ENCODE data around the gene RUSF1.
"Not testable (repeated sequence)": the region's sequence is repeated elsewhere in the genome, so short reads cannot be mapped to it uniquely, and the experiment has no call there.

Gene RUSF1

GRCh38 chr16:31453255-31454204 lies 54.7 kb downstream of the RUSF1 start:
- no peak for DNase-seq (ENCODE audit: low read depth in 2 of 3, low spot score in 2 of 3)

- DNase-seq (ENCODE audit: low read depth in 2 of 3, low spot score in 2 of 3) = no peak
Observed at GRCh38 chr16:31452631-31453106, 55.5 kb downstream of the RUSF1 start.

DNA sequence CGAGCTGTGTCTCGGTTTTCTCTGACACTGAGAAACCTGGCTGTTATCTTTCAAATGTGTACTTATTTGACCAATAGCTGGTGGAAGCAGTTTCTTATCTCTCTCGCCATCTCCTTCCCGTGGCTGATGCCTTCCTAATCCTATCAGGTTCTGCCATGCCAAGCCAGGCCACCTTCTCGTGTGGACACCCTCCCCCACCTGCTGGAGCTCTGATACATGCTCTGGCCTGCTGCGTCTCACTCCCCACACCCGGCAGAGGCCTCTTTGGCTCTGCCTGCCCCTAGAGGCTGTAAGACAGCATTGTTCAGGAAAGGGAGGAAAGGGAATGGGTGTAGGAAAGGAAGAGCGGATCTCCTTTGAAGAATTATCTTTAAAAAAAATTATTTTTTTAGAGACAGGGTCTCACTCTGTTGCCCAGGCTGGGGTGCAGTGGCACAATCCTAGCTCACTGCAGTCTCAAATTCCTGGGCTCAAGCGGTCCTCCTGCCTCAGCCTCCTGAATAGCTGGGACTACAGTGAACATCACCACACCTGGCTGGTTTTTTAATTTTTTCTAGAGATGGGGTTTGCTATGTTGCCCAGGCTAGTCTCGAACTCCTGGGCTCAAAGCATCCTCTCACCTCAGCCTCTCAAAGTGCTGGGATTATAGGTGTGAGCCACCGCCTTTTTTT lies 56.4 kb downstream of the RUSF1 start:
- no peak for DNase-seq (ENCODE audit: low read depth in 2 of 3, low spot score in 2 of 3)

GRCh38 chr16:31451201-31451600 lies 57.0 kb downstream of the RUSF1 start:
- DNase-seq (ENCODE audit: low read depth in 2 of 3, low spot score in 2 of 3) = no peak

DNA sequence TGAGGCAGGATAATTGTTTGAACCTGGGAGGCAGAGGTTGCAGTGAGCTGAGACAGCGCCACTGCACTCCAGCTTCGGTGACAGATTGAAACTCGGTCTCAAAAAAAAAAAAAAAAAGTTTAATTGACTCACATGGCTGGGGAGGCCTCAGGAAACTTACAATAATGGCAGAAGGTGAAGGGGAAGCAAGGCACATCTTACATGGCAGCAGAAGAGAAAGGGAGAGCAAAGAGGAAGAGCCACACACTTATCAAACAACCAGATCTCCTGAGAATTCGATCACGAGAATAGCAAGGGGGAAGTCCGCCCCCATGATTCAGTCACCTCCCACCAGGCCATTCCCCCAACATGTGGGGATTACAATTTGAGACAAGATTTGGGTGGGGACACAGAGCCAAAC lies 62.3 kb downstream of the RUSF1 start:
- DNase-seq (ENCODE audit: low read depth in 2 of 3, low spot score in 2 of 3) = not testable (repeated sequence)

DNA sequence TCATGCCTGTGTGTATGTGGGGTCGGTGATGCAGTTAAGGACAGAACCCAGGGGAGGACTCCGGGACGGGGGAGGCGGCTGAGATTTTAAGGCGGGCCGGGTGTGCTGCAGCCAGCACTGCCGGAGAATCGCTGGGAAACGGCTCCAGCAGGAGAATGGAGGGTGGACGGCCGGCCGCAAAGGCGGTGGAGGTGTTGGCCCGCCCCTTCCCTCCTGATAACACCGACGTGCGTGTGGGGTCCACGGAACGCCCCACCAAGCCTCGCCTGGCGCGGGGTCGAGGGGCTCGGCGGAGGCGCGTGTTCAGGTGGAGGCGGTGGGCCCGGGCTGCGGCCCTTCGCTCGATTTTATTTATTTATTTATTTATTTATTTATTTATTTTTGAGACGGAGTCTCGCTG lies 66.2 kb downstream of the RUSF1 start:
- no peak for DNase-seq (ENCODE audit: low read depth in 2 of 3, low spot score in 2 of 3)

GRCh38 chr16:31440516-31441184 lies 67.5 kb downstream of the RUSF1 start:
- DNase-seq (ENCODE audit: low read depth in 2 of 3, low spot score in 2 of 3) = no peak

- DNase-seq (ENCODE audit: low read depth in 2 of 3, low spot score in 2 of 3) = no peak
Observed at GRCh38 chr16:31439519-31439918, 68.7 kb downstream of the RUSF1 start.

All from activated CD8-positive, alpha-beta memory T cell treated with anti-CD3 and anti-CD28 coated beads for 48 hours (primary cell).